Right lobe of liver (tissue), 6 donors: ENCODE data around the gene SUCO. TPM values are rescaled to one million over a fixed set of nuclear protein-coding genes. Genes with fewer than 3 reads are reported as not detected.

Source experiments
- ATAC-seq, 4 donors: fragments of 200-7000 bp; cut with Tn5 transposase; one replicate each; pipeline ENCODE4 v1.9.1; 2020; ENCODE audit warnings: mild to moderate bottlenecking in 4 of 4, moderate library complexity in 4 of 4
- DNase-seq, 3 donors: peaks; one replicate each; pipeline ENCODE4 v3.0.0-alpha.2; 2020
- H3K27ac ChIP-seq, 3 donors: fragments of 200-600 bp; one replicate each; pipeline ENCODE4 v1.8.0; 2022
- H3K27me3 ChIP-seq, 2 donors: fragments of 200-600 bp; one replicate each; pipeline ENCODE4 v1.8.0; 2022
- H3K36me3 ChIP-seq, 4 donors: fragments of 200-600 bp; sonication (generic) in 1 of 4; one replicate each; pipeline versions ENCODE4 v1.5.1 to v1.8.0; 2017 to 2022; ENCODE audit warnings: control low read depth in 1 of 4
- H3K4me1 ChIP-seq, 4 donors: fragments of 200-600 bp; sonication (generic) in 1 of 4; one replicate each; pipeline versions ENCODE4 v1.5.1 to v1.8.0; 2017 to 2022; ENCODE audit warnings: control low read depth in 1 of 4
- H3K4me3 ChIP-seq, 3 donors: fragments of 200-600 bp; one replicate each; pipeline ENCODE4 v1.8.0; 2022
- H3K9me3 ChIP-seq, 4 donors: fragments of 200-600 bp; sonication (generic) in 1 of 4; one replicate each; pipeline versions ENCODE4 v1.5.1 to v1.8.0; 2017 to 2022; ENCODE audit warnings: control low read depth in 1 of 4
- CTCF ChIP-seq, 4 donors: fragments of 200-600 bp in 3 of 4; fragments of 450-650 bp in 1 of 4; IDR thresholded peaks; one replicate each; pipeline versions ENCODE4 v1.5.1 to v1.8.0; 2016 to 2022; ENCODE audit warnings: antibody characterized with exemption in 4 of 4, mild to moderate bottlenecking in 2 of 4
- POLR2A ChIP-seq: fragments of 450-650 bp; IDR thresholded peaks from one replicate; pipeline ENCODE4 v1.6.1; 2017; ENCODE audit warnings: antibody characterized with exemption, mild to moderate bottlenecking
- WGBS: methylation state at CpG from one replicate; pipeline ENCODE4 v1.1.6; 2018; ENCODE audit warnings: low coverage, low lambda C conversion rate; ENCODE audit not compliant: insufficient coverage; ENCODE audit errors: missing lambda C conversion rate; 5-methylcytosine and 5-hydroxymethylcytosine counted together
- intact Hi-C, 2 donors: fragments of 100-400 bp; cut with DNase I; formaldehyde crosslinking; loops; one replicate each; pipeline versions ENCODE4 v1.11.2 to v1.14.1; 2022
- total RNA-seq, 6 experiments: library from RNA; depleted of rRNA in 2 of 6; stranded (reverse); fragments of >200 nt in 2 of 6; fragmentation: NEBNext Ultra II Directional in 3 of 6; extraction: Animal tissue kit (Norgen Biotek cat#: 25700) in 3 of 6; gene quantifications; one replicate each; pipeline versions ENCODE4 v1.1.0 to v1.2.4, GENCODE V29; 2016 to 2023
- donor health status: DM: no; HTN: yes; CAD: no.
- donor health status: DM: no; HTN: no; CAD: no.
- donor health status: DM: no; HTN: no; CAD: no.
- donor health status: DM: no; HTN: yes; CAD: no.
- donor health status: DM: no; HTN: yes; CAD: no.

Gene SUCO
- total RNA-seq, 6 experiments from 2014 or later: 6.6 to 17.9 (median 11.2) TPM

GRCh38 chr1:172654535-172654934, 121.6 kb downstream of the SUCO start:
- Histone ChIP-seq H3K27me3 (no peaks in the 10 kb centered on the region), H3K9me3 (no peaks in the 10 kb centered on the region), H3K4me3 (no peak overlapping the region), H3K4me1 (no peaks in the 10 kb centered on the region), H3K27ac (no peak overlapping the region), H3K36me3 (no peaks in the 10 kb centered on the region)
- WGBS: 58% methylated on average over 2 of the region's 2 CpGs
- intact Hi-C loops: no loop called here
- TF ChIP-seq POLR2A (no peak), CTCF (IDR thresholded peaks at IDR 0.05) (no peak)
- DNase-seq (no peak), ATAC-seq (no peak)

- intact Hi-C loops: no loop called here
- H3K27ac ChIP-seq: no peak overlapping the region
- TF ChIP-seq CTCF (IDR thresholded peaks at IDR 0.05) (no peak), POLR2A (no peak)
- DNase-seq: no peak
- H3K27me3 ChIP-seq: no peaks in the 10 kb centered on the region
- H3K4me1 ChIP-seq: no peaks in the 10 kb centered on the region
- WGBS: 53% methylated on average over 6 of the region's 6 CpGs
- H3K36me3 ChIP-seq: no peaks in the 10 kb centered on the region
- H3K4me3 ChIP-seq: no peak overlapping the region
- no peak for ATAC-seq
- no peaks in the 10 kb centered on the region for H3K9me3 ChIP-seq
Measured at GRCh38 chr1:172656576-172656975, 123.6 kb downstream of the SUCO start.

- no peak for ATAC-seq
- intact Hi-C loops: no loop called here
- no peak for DNase-seq
- Histone ChIP-seq H3K4me1 (no peaks in the 10 kb centered on the region), H3K27ac (no peak overlapping the region), H3K9me3 (no peaks in the 10 kb centered on the region), H3K27me3 (no peaks in the 10 kb centered on the region), H3K4me3 (no peak overlapping the region), H3K36me3 (no peaks in the 10 kb centered on the region)
- WGBS: 73% methylated on average over 1 of the region's 1 CpG
- TF ChIP-seq POLR2A (no peak), CTCF (IDR thresholded peaks at IDR 0.05) (no peak)
Measured at GRCh38 chr1:172657586-172657985, 124.6 kb downstream of the SUCO start.

- DNase-seq: no peak
- WGBS: 48% methylated on average over 7 of the region's 11 CpGs
Measured at GRCh38 chr1:172658871-172659453, 126.0 kb downstream of the SUCO start, which contains the start of gene FASLG. Gene FASLG (plus strand): TSS chr1:172659103. CDS start chr1:172659202, 99 bp downstream.

More at GRCh38 chr1:172658871-172659453, 126.0 kb downstream of the SUCO start, which contains the start of gene FASLG:
- H3K27ac ChIP-seq: no peak within 1 kb of the TSS
- no peaks in the 10 kb centered on the region for H3K4me1 ChIP-seq
- no peaks in the 10 kb centered on the region for H3K36me3 ChIP-seq
- H3K9me3 ChIP-seq: no peaks in the 10 kb centered on the region
- intact Hi-C loops: no loop called here
- TF ChIP-seq POLR2A: no peak
- no peak for TF ChIP-seq CTCF (IDR thresholded peaks at IDR 0.05)
- H3K4me3 ChIP-seq: no peak within 1 kb of the TSS
- no peaks in the 10 kb centered on the region for H3K27me3 ChIP-seq
- peak in 3 of 4 donors; percentile 23 to 40 (median 38) for ATAC-seq
